ENCODE measurements around the gene SH3GL2.
A peak's percentile ranks its signal among the peaks of the same experiment; 100 is the strongest.

Gene SH3GL2

GRCh38 chr9:17665450-17665849 is 86.6 kb downstream of the SH3GL2 start:
- no peak for DNase-seq

GRCh38 chr9:17669206-17669605 is 90.3 kb downstream of the SH3GL2 start:
- DNase-seq, result no peak

- DNase-seq, result no peak
These were observed 103.8 kb downstream of the SH3GL2 start for GRCh38 chr9:17682684-17683083.

GRCh38 chr9:17688834-17689233 is 110.0 kb downstream of the SH3GL2 start:
- no peak for DNase-seq

- no peak for DNase-seq
These were observed 115.5 kb downstream of the SH3GL2 start for GRCh38 chr9:17694336-17694735.

- DNase-seq, result no peak
These were observed 116.6 kb downstream of the SH3GL2 start for GRCh38 chr9:17695482-17695881.

- peak; percentile 11 for DNase-seq
These were observed 120.9 kb downstream of the SH3GL2 start for GRCh38 chr9:17699615-17700330.

- no peak for DNase-seq
These were observed 127.5 kb downstream of the SH3GL2 start for GRCh38 chr9:17706347-17706746.

- DNase-seq, result no peak
These were observed 140.2 kb downstream of the SH3GL2 start for GRCh38 chr9:17719053-17719452.

GRCh38 chr9:17721954-17722353 is 143.1 kb downstream of the SH3GL2 start:
- no peak for DNase-seq

- DNase-seq, result no peak
These were observed 144.8 kb downstream of the SH3GL2 start for GRCh38 chr9:17723656-17724055.

GRCh38 chr9:17725399-17726010 is 146.6 kb downstream of the SH3GL2 start:
- DNase-seq, result no peak

GRCh38 chr9:17726298-17726697 is 147.4 kb downstream of the SH3GL2 start:
- no peak for DNase-seq

GRCh38 chr9:17730899-17731298 is 152.0 kb downstream of the SH3GL2 start:
- no peak for DNase-seq

GRCh38 chr9:17731308-17731707 is 152.4 kb downstream of the SH3GL2 start:
- no peak for DNase-seq

GRCh38 chr9:17734674-17735073 is 155.8 kb downstream of the SH3GL2 start:
- no peak for DNase-seq

GRCh38 chr9:17735859-17736258 is 157.0 kb downstream of the SH3GL2 start:
- DNase-seq, result no peak

- no peak for DNase-seq
These were observed 160.2 kb downstream of the SH3GL2 start for GRCh38 chr9:17739022-17739421.

- DNase-seq, result no peak
These were observed 160.9 kb downstream of the SH3GL2 start for GRCh38 chr9:17739736-17740135.

GRCh38 chr9:17742067-17742466 is 163.2 kb downstream of the SH3GL2 start:
- no peak for DNase-seq

- DNase-seq, result no peak
These were observed 165.9 kb downstream of the SH3GL2 start for GRCh38 chr9:17744786-17745185.

GRCh38 chr9:17750269-17750668 is 171.4 kb downstream of the SH3GL2 start:
- DNase-seq, result no peak

- DNase-seq, result no peak
These were observed 172.6 kb downstream of the SH3GL2 start for GRCh38 chr9:17751486-17751885.

GRCh38 chr9:17752021-17752420 is 173.2 kb downstream of the SH3GL2 start:
- no peak for DNase-seq

- no peak for DNase-seq
These were observed 178.9 kb downstream of the SH3GL2 start for GRCh38 chr9:17757816-17758215.

Measured in NCI-H2171 (cell line).